Vagina (tissue), 2 donors: Measurements from ENCODE around the gene MAPK7. TPM values are rescaled to one million over a fixed set of nuclear protein-coding genes. Genes with fewer than 3 reads are reported as not detected.

Experiments used
- DNase-seq, 2 donors: peaks; one replicate each; pipeline ENCODE4 v3.0.0-alpha.2; 2017; ENCODE audit errors: extremely low spot score in 2 of 2
- H3K27ac ChIP-seq: fragments of 200-600 bp; sonication (generic); one replicate; pipeline ENCODE4 v1.5.1; 2019
- H3K27me3 ChIP-seq: fragments of 200-600 bp; sonication (generic); one replicate; pipeline ENCODE4 v1.5.1; 2019
- H3K36me3 ChIP-seq, 2 donors: fragments of 200-600 bp; sonication (generic); one replicate each; pipeline ENCODE4 v1.5.1; 2017 to 2019
- H3K4me1 ChIP-seq: fragments of 200-600 bp; sonication (generic); one replicate; pipeline ENCODE4 v1.5.1; 2019
- H3K4me3 ChIP-seq, 2 donors: fragments of 200-600 bp; sonication (generic); 1 replicate in 1 of 2; 2 replicates in 1 of 2; pipeline ENCODE4 v1.5.1; 2016 to 2019
- H3K9me3 ChIP-seq: fragments of 200-600 bp; sonication (generic); one replicate; pipeline ENCODE4 v1.5.1; 2019
- CTCF ChIP-seq, 3 experiments: fragments of 450-650 bp in 2 of 3; fragments of 200-600 bp in 1 of 3; sonication (generic) in 1 of 3; IDR thresholded peaks; one replicate each; pipeline ENCODE4 v1.5.1; 2017 to 2019; ENCODE audit warnings: antibody characterized with exemption in 3 of 3, mild to moderate bottlenecking in 2 of 3, moderate library complexity in 2 of 3
- POLR2A ChIP-seq, 2 donors: fragments of 450-650 bp; IDR thresholded peaks; one replicate each; pipeline ENCODE4 v1.6.1; 2017; ENCODE audit warnings: antibody characterized with exemption in 2 of 2, mild to moderate bottlenecking in 2 of 2, moderate library complexity in 2 of 2
- POLR2AphosphoS5 ChIP-seq, 2 donors: sonication (generic); formaldehyde crosslinking; IDR thresholded peaks; one replicate each; pipeline ENCODE4 v1.9.0; 2017; ENCODE audit warnings: antibody characterized with exemption in 2 of 2, mild to moderate bottlenecking in 2 of 2, low read depth in 1 of 2; ENCODE audit not compliant: insufficient read depth in 1 of 2
- intact Hi-C: fragments of 100-400 bp; cut with DNase I; formaldehyde crosslinking; loops from one replicate; pipeline ENCODE4 v1.15.1; 2023
- total RNA-seq: library from RNA; depleted of rRNA; stranded (reverse); fragments of >200 nt; gene quantifications from one replicate; pipeline ENCODE4 v1.2.3, GENCODE V29; 2016

The MAPK7 gene
- total RNA-seq, 1 donor from 2014 or later, result 77.3 TPM

- no peak overlapping the region for H3K4me3 ChIP-seq
- H3K27ac ChIP-seq, result peak overlapping the region; percentile 95
- no peaks in the 10 kb centered on the region for H3K36me3 ChIP-seq
- no peaks in the 10 kb centered on the region for H3K27me3 ChIP-seq
- peaks cover 62% of the 10 kb centered on the region for H3K4me1 ChIP-seq
- H3K9me3 ChIP-seq, result no peaks in the 10 kb centered on the region
- no peak for DNase-seq
- intact Hi-C loops, result no loop called here
- TF ChIP-seq POLR2AphosphoS5 (IDR thresholded peaks at IDR 0.05; ENCODE audit: insufficient read depth in 1 of 2, low read depth in 1 of 2) (no peak), POLR2A (IDR thresholded peaks at IDR 0.05) (no peak), CTCF (IDR thresholded peaks at IDR 0.05) (no peak)
Observed at GRCh38 chr17:19388791-19389785, 10.8 kb downstream of the MAPK7 start.

- TF ChIP-seq CTCF (IDR thresholded peaks at IDR 0.05), result no peak
- TF ChIP-seq POLR2A (IDR thresholded peaks at IDR 0.05), result no peak
- no peak for TF ChIP-seq POLR2AphosphoS5 (IDR thresholded peaks at IDR 0.05; ENCODE audit: insufficient read depth in 1 of 2, low read depth in 1 of 2)
- no peak for DNase-seq
- Histone ChIP-seq H3K4me3 (no peak overlapping the region), H3K27me3 (no peaks in the 10 kb centered on the region), H3K27ac (no peak overlapping the region), H3K36me3 (no peaks in the 10 kb centered on the region), H3K4me1 (peaks cover 46% of the 10 kb centered on the region), H3K9me3 (no peaks in the 10 kb centered on the region)
- intact Hi-C loops, result no loop called here
Observed at GRCh38 chr17:19390951-19391350, 12.7 kb downstream of the MAPK7 start.

GRCh38 chr17:19391432-19391831 is 13.1 kb downstream of the MAPK7 start:
- no peak for DNase-seq
- Histone ChIP-seq H3K36me3 (no peaks in the 10 kb centered on the region), H3K4me3 (no peak overlapping the region), H3K4me1 (peaks cover 41% of the 10 kb centered on the region), H3K9me3 (no peaks in the 10 kb centered on the region), H3K27ac (no peak overlapping the region), H3K27me3 (no peaks in the 10 kb centered on the region)
- intact Hi-C loops, result no loop called here
- TF ChIP-seq POLR2AphosphoS5 (IDR thresholded peaks at IDR 0.05; ENCODE audit: insufficient read depth in 1 of 2, low read depth in 1 of 2), result no peak
- no peak for TF ChIP-seq CTCF (IDR thresholded peaks at IDR 0.05)
- TF ChIP-seq POLR2A (IDR thresholded peaks at IDR 0.05), result no peak

- Histone ChIP-seq H3K4me3 (no peak overlapping the region), H3K36me3 (no peaks in the 10 kb centered on the region), H3K9me3 (no peaks in the 10 kb centered on the region), H3K27me3 (no peaks in the 10 kb centered on the region), H3K4me1 (peaks cover 34% of the 10 kb centered on the region), H3K27ac (no peak overlapping the region)
- no peak for DNase-seq
- intact Hi-C loops, result no loop called here
- TF ChIP-seq CTCF (IDR thresholded peaks at IDR 0.05) (no peak), POLR2A (IDR thresholded peaks at IDR 0.05) (no peak), POLR2AphosphoS5 (IDR thresholded peaks at IDR 0.05; ENCODE audit: insufficient read depth in 1 of 2, low read depth in 1 of 2) (no peak)
Observed at GRCh38 chr17:19392303-19392702, 14.0 kb downstream of the MAPK7 start.

- TF ChIP-seq CTCF (IDR thresholded peaks at IDR 0.05) (no peak), POLR2A (IDR thresholded peaks at IDR 0.05) (no peak), POLR2AphosphoS5 (IDR thresholded peaks at IDR 0.05; ENCODE audit: insufficient read depth in 1 of 2, low read depth in 1 of 2) (no peak)
- intact Hi-C loops, result no loop called here
- H3K36me3 ChIP-seq, result no peaks in the 10 kb centered on the region
- no peaks in the 10 kb centered on the region for H3K9me3 ChIP-seq
- peak overlapping the region; percentile 57 for H3K27ac ChIP-seq
- H3K27me3 ChIP-seq, result no peaks in the 10 kb centered on the region
- H3K4me3 ChIP-seq, result no peak overlapping the region
- no peak for DNase-seq
- H3K4me1 ChIP-seq, result peaks cover 35% of the 10 kb centered on the region
Observed at GRCh38 chr17:19397556-19398041, 19.3 kb downstream of the MAPK7 start.
